ENCODE measurements around the gene EIF1AD. TPM values are rescaled to one million over a fixed set of nuclear protein-coding genes. Genes with fewer than 3 reads are reported as not detected.

Gene EIF1AD
- total and polyA plus RNA-seq, 2 of the 8 experiments (the other 6 are each of a cell fraction or from before 2014, with no cell fraction given): 32.6 to 39.9 TPM

Other genes with a start within 250 kb of the EIF1AD start
- 9.9 and 10.0 TPM in 2 replicates for gene AP5B1, start 221.2 kb downstream of the EIF1AD start, total RNA-seq (2021; fragmentation: NEBNext Ultra II Directional; extraction: Animal tissue kit (Norgen Biotek cat#: 25700))
- 7.6 and 10.3 TPM in 2 replicates for gene AP5B1, start 221.2 kb downstream of the EIF1AD start, polyA plus RNA-seq (2011; rRNA removed)
- 3.3 and 3.4 TPM in 2 replicates for gene OVOL1, start 215.1 kb downstream of the EIF1AD start, total RNA-seq (2021; fragmentation: NEBNext Ultra II Directional; extraction: Animal tissue kit (Norgen Biotek cat#: 25700))
- 2.6 and 3.3 TPM in 2 replicates for gene OVOL1, start 215.1 kb downstream of the EIF1AD start, polyA plus RNA-seq (2011; rRNA removed)
- gene SNX32, start 168.2 kb downstream of the EIF1AD start, total RNA-seq (2021; fragmentation: NEBNext Ultra II Directional; extraction: Animal tissue kit (Norgen Biotek cat#: 25700)): 1.1 and 2.2 TPM in 2 replicates
- gene SNX32, start 168.2 kb downstream of the EIF1AD start, polyA plus RNA-seq (2011; rRNA removed): 0.76 and 1.4 TPM in 2 replicates
- 1,252 and 1,270 TPM in 2 replicates for gene CFL1, start 144.0 kb downstream of the EIF1AD start, total RNA-seq (2021; fragmentation: NEBNext Ultra II Directional; extraction: Animal tissue kit (Norgen Biotek cat#: 25700))
- 1,365 and 1,809 TPM in 2 replicates for gene CFL1, start 144.0 kb downstream of the EIF1AD start, polyA plus RNA-seq (2011; rRNA removed)
- 30.2 and 36.0 TPM in 2 replicates for gene MUS81, start 141.7 kb downstream of the EIF1AD start, total RNA-seq (2021; fragmentation: NEBNext Ultra II Directional; extraction: Animal tissue kit (Norgen Biotek cat#: 25700))
- gene MUS81, start 141.7 kb downstream of the EIF1AD start, polyA plus RNA-seq (2011; rRNA removed): 31.5 and 44.1 TPM in 2 replicates
- 8.8 and 9.7 TPM in 2 replicates for gene EFEMP2, start 129.4 kb downstream of the EIF1AD start, total RNA-seq (2021; fragmentation: NEBNext Ultra II Directional; extraction: Animal tissue kit (Norgen Biotek cat#: 25700))
- gene EFEMP2, start 129.4 kb downstream of the EIF1AD start, polyA plus RNA-seq (2011; rRNA removed): 17.2 and 24.2 TPM in 2 replicates
- gene CTSW, start 122.3 kb downstream of the EIF1AD start, total RNA-seq (2021; fragmentation: NEBNext Ultra II Directional; extraction: Animal tissue kit (Norgen Biotek cat#: 25700)): not detected in 2 replicates
- gene CTSW, start 122.3 kb downstream of the EIF1AD start, polyA plus RNA-seq (2011; rRNA removed): not detected in 2 replicates
- 74.3 and 79.9 TPM in 2 replicates for gene FIBP, start 113.7 kb downstream of the EIF1AD start, total RNA-seq (2021; fragmentation: NEBNext Ultra II Directional; extraction: Animal tissue kit (Norgen Biotek cat#: 25700))
- 173 and 184 TPM in 2 replicates for gene FIBP, start 113.7 kb downstream of the EIF1AD start, polyA plus RNA-seq (2011; rRNA removed)
- 30.8 and 33.3 TPM in 2 replicates for gene CCDC85B, start 111.5 kb downstream of the EIF1AD start, total RNA-seq (2021; fragmentation: NEBNext Ultra II Directional; extraction: Animal tissue kit (Norgen Biotek cat#: 25700))
- 19.8 and 40.6 TPM in 2 replicates for gene CCDC85B, start 111.5 kb downstream of the EIF1AD start, polyA plus RNA-seq (2011; rRNA removed)
- 6.3 and 7.5 TPM in 2 replicates for gene FOSL1, start 101.8 kb downstream of the EIF1AD start, total RNA-seq (2021; fragmentation: NEBNext Ultra II Directional; extraction: Animal tissue kit (Norgen Biotek cat#: 25700))
- 7.2 and 11.6 TPM in 2 replicates for gene FOSL1, start 101.8 kb downstream of the EIF1AD start, polyA plus RNA-seq (2011; rRNA removed)
- gene C11orf68, start 83.1 kb downstream of the EIF1AD start, total RNA-seq (2021; fragmentation: NEBNext Ultra II Directional; extraction: Animal tissue kit (Norgen Biotek cat#: 25700)): 24.0 and 24.1 TPM in 2 replicates
- 51.2 and 68.5 TPM in 2 replicates for gene C11orf68, start 83.1 kb downstream of the EIF1AD start, polyA plus RNA-seq (2011; rRNA removed)
- 98.7 and 108 TPM in 2 replicates for gene DRAP1, start 82.7 kb downstream of the EIF1AD start, total RNA-seq (2021; fragmentation: NEBNext Ultra II Directional; extraction: Animal tissue kit (Norgen Biotek cat#: 25700))
- 62.5 and 81.2 TPM in 2 replicates for gene DRAP1, start 82.7 kb downstream of the EIF1AD start, polyA plus RNA-seq (2011; rRNA removed)
- gene TSGA10IP, start 56.7 kb downstream of the EIF1AD start, total RNA-seq (2021; fragmentation: NEBNext Ultra II Directional; extraction: Animal tissue kit (Norgen Biotek cat#: 25700)): 1.3 and 1.9 TPM in 2 replicates
- 6.0 and 8.2 TPM in 2 replicates for gene TSGA10IP, start 56.7 kb downstream of the EIF1AD start, polyA plus RNA-seq (2011; rRNA removed)
- gene SART1, start 40.4 kb downstream of the EIF1AD start, total RNA-seq (2021; fragmentation: NEBNext Ultra II Directional; extraction: Animal tissue kit (Norgen Biotek cat#: 25700)): 46.1 and 48.5 TPM in 2 replicates
- 9.7 and 22.4 TPM in 2 replicates for gene SART1, start 40.4 kb downstream of the EIF1AD start, polyA plus RNA-seq (2011; rRNA removed)
- 330 and 345 TPM in 2 replicates for gene BANF1, start 346 bp upstream of the EIF1AD start, total RNA-seq (2021; fragmentation: NEBNext Ultra II Directional; extraction: Animal tissue kit (Norgen Biotek cat#: 25700))
- 467 and 516 TPM in 2 replicates for gene BANF1, start 346 bp upstream of the EIF1AD start, polyA plus RNA-seq (2011; rRNA removed)
- 1.6 and 1.8 TPM in 2 replicates for gene CST6, start 9.9 kb upstream of the EIF1AD start, total RNA-seq (2021; fragmentation: NEBNext Ultra II Directional; extraction: Animal tissue kit (Norgen Biotek cat#: 25700))
- 7.6 and 8.6 TPM in 2 replicates for gene CST6, start 9.9 kb upstream of the EIF1AD start, polyA plus RNA-seq (2011; rRNA removed)
- not detected in 2 replicates for gene CATSPER1, start 24.3 kb upstream of the EIF1AD start, total RNA-seq (2021; fragmentation: NEBNext Ultra II Directional; extraction: Animal tissue kit (Norgen Biotek cat#: 25700))
- gene CATSPER1, start 24.3 kb upstream of the EIF1AD start, polyA plus RNA-seq (2011; rRNA removed): not detected in 2 replicates
- gene GAL3ST3, start 47.0 kb upstream of the EIF1AD start, total RNA-seq (2021; fragmentation: NEBNext Ultra II Directional; extraction: Animal tissue kit (Norgen Biotek cat#: 25700)): 21.1 and 21.4 TPM in 2 replicates
- 21.1 and 35.0 TPM in 2 replicates for gene GAL3ST3, start 47.0 kb upstream of the EIF1AD start, polyA plus RNA-seq (2011; rRNA removed)
- gene SF3B2, start 50.2 kb upstream of the EIF1AD start, total RNA-seq (2021; fragmentation: NEBNext Ultra II Directional; extraction: Animal tissue kit (Norgen Biotek cat#: 25700)): 231 and 237 TPM in 2 replicates
- 182 and 270 TPM in 2 replicates for gene SF3B2, start 50.2 kb upstream of the EIF1AD start, polyA plus RNA-seq (2011; rRNA removed)
- gene PACS1, start 68.1 kb upstream of the EIF1AD start, total RNA-seq (2021; fragmentation: NEBNext Ultra II Directional; extraction: Animal tissue kit (Norgen Biotek cat#: 25700)): 34.4 and 36.0 TPM in 2 replicates
- gene PACS1, start 68.1 kb upstream of the EIF1AD start, polyA plus RNA-seq (2011; rRNA removed): 11.5 and 20.4 TPM in 2 replicates

Data from H1 (cell line).